ENCODE measurements around the gene LAMA3.

DNA sequence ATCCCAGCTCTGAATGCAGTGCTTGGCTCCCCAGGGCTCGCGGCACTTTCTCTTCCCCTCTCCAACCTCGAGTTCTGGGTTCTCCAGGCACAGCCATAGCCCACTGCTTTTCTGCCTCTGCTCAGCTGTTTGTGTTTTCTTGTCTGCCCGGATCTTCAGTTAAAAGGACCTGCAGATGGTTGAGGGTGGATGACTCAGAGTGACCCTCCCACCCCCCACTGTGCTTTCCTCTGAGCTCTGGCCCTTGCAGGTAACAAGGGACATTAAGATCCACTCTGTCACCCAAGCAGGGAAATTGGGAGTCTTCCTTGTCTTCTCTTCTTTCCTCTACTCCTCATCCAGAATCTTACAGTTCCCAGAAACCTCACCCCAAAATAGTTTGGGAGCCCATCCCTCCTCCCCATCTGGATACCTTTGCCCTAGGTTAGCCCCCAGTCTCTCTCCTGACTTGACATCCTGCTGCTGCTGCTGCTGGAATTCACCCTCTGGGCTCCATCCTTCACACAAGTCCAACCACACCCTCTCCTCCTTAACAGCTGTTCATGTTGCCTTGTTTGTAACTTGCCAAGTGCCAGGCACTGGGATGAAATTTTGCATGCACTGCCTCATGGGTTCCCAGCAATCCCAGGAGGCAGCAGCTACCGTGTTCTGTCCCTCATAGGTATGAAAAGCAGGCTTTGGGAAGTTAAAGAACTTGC, 167.4 kb downstream of the LAMA3 start:
- TF ChIP-seq MAFF (IDR thresholded peaks at IDR 0.05; ENCODE audit: low read depth, low read length), result no peak
- no peak for TF ChIP-seq CBX5 (CRISPR knock-in tag; IDR thresholded peaks at IDR 0.05; ENCODE audit: borderline replicate concordance)
- TF ChIP-seq CTCF (CRISPR knock-in tag; IDR thresholded peaks at IDR 0.05), result no peak
